Muscle of arm (tissue), 12 donors: ENCODE measurements around the gene ACOT8. TPM values are rescaled to one million over a fixed set of nuclear protein-coding genes. Genes with fewer than 3 reads are reported as not detected.
A peak's percentile ranks its signal among the peaks of the same experiment; 100 is the strongest.

Experiments used
- DNase-seq: peaks from one replicate; pipeline ENCODE4 v3.0.0-alpha.2; 2013
- polyA plus RNA-seq, 12 donors: library from polyadenylated mRNA; unstranded; fragments of 120-200 nt; gene quantifications; one replicate each; pipeline ENCODE4 v1.2.1, GENCODE V29; 2013; ENCODE audit not compliant: insufficient read length in 12 of 12

The ACOT8 gene
- polyA plus RNA-seq, 12 donors, result 14.1 to 28.6 (median 22.1) TPM; not detected in 1

GRCh38 chr20:45860560-45861220 lies 3.5 kb upstream of the ACOT8 start:
- DNase-seq, result no peak

GRCh38 chr20:45859916-45860315 lies 2.7 kb upstream of the ACOT8 start:
- no peak for DNase-seq

- no peak for DNase-seq
These were observed 657 bp upstream of the ACOT8 start for GRCh38 chr20:45857882-45858216.

- no peak for DNase-seq
These were observed 3.7 kb downstream of the ACOT8 start for GRCh38 chr20:45853484-45853883.

- no peak for DNase-seq
These were observed 4.9 kb downstream of the ACOT8 start for GRCh38 chr20:45852326-45852725.

GRCh38 chr20:45851501-45851900 lies 5.7 kb downstream of the ACOT8 start:
- no peak for DNase-seq

- no peak for DNase-seq
These were observed 6.3 kb downstream of the ACOT8 start for GRCh38 chr20:45850926-45851325.

- no peak for DNase-seq
These were observed 7.0 kb downstream of the ACOT8 start for GRCh38 chr20:45850238-45850637.

- no peak for DNase-seq
These were observed 8.1 kb downstream of the ACOT8 start for GRCh38 chr20:45848969-45849582.

- no peak for DNase-seq
These were observed 8.8 kb downstream of the ACOT8 start for GRCh38 chr20:45848421-45848820.

GRCh38 chr20:45845452-45845851 lies 11.7 kb downstream of the ACOT8 start:
- no peak for DNase-seq

GRCh38 chr20:45843506-45843905 lies 13.7 kb downstream of the ACOT8 start:
- no peak for DNase-seq

GRCh38 chr20:45842169-45842812 lies 14.9 kb downstream of the ACOT8 start:
- no peak for DNase-seq

GRCh38 chr20:45841407-45842129 lies 15.6 kb downstream of the ACOT8 start:
- no peak for DNase-seq

GRCh38 chr20:45840700-45841198 lies 16.4 kb downstream of the ACOT8 start:
- DNase-seq, result no peak

- no peak for DNase-seq
These were observed 20.4 kb downstream of the ACOT8 start for GRCh38 chr20:45836841-45837240.

- no peak for DNase-seq
These were observed 21.4 kb downstream of the ACOT8 start for GRCh38 chr20:45835825-45836224.

- DNase-seq, result no peak
These were observed 21.8 kb downstream of the ACOT8 start for GRCh38 chr20:45835329-45835765.

- no peak for DNase-seq
These were observed 22.4 kb downstream of the ACOT8 start for GRCh38 chr20:45834797-45835161.

GRCh38 chr20:45833883-45834796 lies 23.1 kb downstream of the ACOT8 start:
- DNase-seq, result peak; percentile 83
